Uterus (tissue), 2 donors: ENCODE data around the gene CLSTN2.

Source experiments
- POLR2A ChIP-seq, 2 donors: fragments of 450-650 bp; IDR thresholded peaks; one replicate each; pipeline ENCODE4 v1.6.1; 2016; ENCODE audit warnings: antibody characterized with exemption in 2 of 2, mild to moderate bottlenecking in 1 of 2, moderate library complexity in 1 of 2
- TF ChIP-seq, protein P1 (sequence below), 4 experiments: fragments of 200-600 bp in 2 of 4; fragments of 450-650 bp in 2 of 4; sonication (generic) in 2 of 4; IDR thresholded peaks; one replicate each; pipeline ENCODE4 v1.5.1; 2016 to 2019; ENCODE audit warnings: antibody characterized with exemption in 4 of 4, mild to moderate bottlenecking in 2 of 4, moderate library complexity in 1 of 4

DNA sequence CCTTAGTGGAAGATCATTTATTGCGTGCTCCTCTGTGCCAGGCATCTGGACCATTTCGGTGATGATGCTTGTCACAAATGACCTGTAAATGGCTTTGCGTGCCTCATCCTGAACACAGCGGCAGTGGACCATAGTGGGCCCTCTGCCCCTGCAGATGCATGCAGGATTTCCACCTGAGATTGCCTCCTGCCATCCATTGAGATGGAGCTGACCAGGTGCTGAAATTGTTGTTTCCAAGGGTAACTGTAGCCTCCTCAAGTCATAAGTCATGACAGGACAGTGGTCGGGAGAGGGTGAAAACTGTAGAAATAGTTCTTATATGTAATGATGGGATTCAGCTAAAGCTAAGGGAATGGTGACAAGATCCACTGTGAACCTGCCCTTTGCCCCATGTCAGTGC lies 35.5 kb downstream of the CLSTN2 start:
- TF ChIP-seq, protein P1, sequence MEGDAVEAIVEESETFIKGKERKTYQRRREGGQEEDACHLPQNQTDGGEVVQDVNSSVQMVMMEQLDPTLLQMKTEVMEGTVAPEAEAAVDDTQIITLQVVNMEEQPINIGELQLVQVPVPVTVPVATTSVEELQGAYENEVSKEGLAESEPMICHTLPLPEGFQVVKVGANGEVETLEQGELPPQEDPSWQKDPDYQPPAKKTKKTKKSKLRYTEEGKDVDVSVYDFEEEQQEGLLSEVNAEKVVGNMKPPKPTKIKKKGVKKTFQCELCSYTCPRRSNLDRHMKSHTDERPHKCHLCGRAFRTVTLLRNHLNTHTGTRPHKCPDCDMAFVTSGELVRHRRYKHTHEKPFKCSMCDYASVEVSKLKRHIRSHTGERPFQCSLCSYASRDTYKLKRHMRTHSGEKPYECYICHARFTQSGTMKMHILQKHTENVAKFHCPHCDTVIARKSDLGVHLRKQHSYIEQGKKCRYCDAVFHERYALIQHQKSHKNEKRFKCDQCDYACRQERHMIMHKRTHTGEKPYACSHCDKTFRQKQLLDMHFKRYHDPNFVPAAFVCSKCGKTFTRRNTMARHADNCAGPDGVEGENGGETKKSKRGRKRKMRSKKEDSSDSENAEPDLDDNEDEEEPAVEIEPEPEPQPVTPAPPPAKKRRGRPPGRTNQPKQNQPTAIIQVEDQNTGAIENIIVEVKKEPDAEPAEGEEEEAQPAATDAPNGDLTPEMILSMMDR (IDR thresholded peaks at IDR 0.05), result no peak
- no peak for TF ChIP-seq POLR2A (IDR thresholded peaks at IDR 0.05)
